NCI-H82 treated with DMSO at 0.1 percent for 48 hours (cell line): ENCODE results near the gene TNIK.

Experiments used
- DNase-seq: peaks from one replicate; lab custom pipeline; 2025; ENCODE audit not compliant: unreplicated experiment; lab: John Stamatoyannopoulos, UW

Gene TNIK

DNA sequence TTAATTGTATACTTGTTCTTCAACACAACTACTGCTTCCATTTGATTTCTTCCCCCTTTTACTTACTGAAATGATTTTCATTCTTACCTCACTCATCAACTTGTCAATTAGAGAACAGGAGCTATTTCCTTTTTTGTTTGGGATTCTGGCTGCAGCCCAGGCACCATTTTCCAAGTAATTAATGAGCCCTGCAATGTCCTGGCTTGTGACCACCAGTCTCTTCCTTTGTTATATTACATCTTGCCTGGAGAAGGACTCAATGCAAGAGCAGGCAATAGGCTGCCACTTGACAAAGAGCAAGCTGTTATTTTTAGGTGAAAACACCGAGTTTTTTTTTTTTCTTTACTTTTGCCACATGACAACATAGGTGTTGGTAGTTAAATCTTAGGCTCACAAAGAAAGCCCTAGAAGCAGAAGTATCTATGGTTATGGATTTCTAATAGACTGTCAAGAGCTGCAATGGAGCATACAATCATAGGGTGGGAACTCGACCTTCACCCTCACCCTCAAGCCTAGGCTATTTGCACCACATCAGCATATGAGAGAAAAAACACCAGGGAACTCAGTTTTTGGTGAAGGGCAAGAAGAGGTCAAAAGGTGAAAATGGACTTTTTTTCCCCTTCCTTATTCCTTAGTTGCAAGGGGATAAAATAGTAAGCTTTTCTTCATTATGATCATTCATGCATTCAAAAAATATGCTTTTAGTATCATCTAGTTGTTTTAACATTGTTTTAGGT is 114.9 kb downstream of the TNIK start:
- no peak for DNase-seq

DNA sequence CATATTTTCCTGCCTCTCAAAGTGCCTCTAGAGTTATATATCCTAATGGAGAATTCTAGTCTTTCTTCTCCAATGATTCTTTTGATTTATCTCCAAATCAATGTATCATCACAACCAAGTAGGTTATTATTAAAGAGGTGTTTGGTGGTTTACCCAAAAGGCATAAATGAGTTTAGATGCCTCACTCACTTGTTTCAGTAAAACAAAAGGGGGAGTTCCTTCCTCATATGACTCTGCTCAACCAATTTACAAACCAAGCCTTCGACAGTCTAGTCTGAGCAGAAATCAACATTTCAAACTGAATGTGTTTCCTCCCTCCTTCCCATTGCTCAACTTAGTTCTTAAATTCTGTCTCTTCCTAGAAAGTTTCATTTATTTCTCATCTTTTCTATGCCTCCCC is 116.5 kb downstream of the TNIK start:
- no peak for DNase-seq

DNA sequence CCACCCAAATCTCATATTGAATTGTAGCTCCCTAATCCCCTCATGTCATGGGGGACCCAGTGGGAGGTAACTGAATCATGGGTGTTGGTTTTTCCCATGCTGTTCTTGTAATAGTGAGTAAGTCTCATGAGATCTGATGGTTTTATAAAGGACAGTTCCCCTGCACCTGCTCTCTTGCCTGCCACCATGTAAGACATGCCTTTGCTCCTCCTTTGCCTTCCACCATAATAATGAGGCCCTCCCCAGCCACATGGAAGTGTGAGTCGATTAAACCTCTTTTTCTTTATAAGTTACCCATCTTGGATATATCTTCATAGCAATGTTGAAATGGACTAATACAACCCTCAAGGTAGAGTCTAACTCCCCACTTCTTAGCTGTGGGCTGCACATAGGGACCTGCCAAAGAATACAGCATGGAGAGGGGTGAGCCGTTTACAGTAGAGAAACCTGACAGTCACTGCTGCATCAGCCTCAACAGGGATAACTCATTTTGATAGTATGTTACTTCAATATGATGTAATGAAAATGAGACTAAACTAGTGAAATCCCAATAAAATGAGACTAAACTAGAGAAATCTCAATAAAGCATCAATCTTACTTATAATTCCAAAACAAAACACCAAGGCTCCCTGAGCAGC is 117.3 kb downstream of the TNIK start:
- no peak for DNase-seq

DNA sequence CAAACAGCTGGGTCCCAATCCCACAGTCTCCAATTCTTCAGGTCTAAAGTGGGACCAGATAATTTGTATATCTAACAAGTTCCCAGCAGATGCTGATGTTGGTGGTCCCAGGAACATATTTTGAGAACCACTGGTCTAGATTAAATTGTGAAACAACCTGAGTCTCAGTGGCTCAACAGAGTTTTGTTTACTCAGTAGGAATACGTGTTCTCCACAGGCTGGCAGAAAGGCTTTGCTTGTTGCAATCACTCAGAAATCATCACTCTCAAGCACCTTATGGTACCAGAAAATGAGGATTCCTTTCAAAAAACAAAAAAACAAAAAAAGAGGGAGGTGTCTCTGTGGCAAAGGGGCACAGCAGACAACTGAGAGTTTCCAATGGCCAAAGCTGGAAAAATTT is 118.0 kb downstream of the TNIK start:
- DNase-seq = no peak

DNA sequence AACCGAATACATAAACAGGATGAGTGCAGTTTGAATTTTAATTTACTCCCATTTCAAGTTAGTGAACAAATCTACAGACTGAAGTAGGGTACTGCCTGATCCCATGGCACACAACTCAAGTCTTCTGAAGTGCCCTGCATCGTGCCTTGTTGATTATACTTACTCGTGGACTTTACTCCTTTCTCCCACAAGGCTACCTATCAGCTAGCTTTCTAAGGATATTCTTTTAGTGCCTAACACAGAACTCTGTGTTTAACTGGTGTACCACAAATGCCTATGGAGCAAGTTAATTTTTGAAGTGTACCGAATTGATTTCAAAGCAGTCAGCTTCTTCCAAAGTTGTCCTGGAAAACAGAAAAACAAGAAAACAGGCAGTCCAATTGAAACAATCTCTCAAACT is 119.8 kb downstream of the TNIK start:
- DNase-seq = no peak

DNA sequence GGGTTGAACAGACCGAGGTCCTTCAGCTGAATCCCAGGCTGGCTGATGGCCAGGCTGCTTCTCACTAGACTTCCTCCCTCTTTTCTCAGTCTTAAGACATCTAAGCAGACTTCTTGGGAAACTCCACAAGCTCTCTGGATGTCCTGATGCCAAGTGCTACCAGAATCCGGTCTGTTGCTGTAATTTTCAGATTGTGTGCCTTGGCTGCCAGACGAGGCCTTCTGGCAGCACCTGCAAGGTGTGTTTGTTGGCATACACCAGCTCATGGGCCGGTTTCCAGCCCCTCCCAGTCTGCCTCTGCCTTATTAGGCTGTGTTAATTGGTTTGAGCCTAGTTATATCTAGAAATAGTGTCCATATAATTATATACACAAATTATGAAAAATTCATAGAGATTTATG is 120.6 kb downstream of the TNIK start:
- DNase-seq = no peak

DNA sequence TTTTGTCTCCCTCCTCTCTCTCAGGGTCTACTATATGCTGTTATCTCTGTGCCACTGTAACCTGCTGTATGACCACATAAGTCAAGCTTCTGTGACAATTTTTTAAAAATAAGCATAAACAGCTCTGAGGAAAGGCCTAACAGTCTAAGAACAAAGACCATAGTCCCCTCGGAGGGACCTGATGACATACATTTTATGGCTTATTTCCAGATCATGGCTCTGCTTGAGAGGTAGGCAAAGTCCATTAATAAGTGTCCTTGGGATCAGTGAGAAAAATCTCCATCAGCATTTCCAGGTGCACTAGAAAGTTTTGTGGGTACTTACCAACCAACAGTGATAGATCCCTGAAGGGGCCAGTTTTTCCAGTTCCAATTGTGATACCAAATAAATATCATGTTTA is 123.8 kb downstream of the TNIK start:
- no peak for DNase-seq

DNA sequence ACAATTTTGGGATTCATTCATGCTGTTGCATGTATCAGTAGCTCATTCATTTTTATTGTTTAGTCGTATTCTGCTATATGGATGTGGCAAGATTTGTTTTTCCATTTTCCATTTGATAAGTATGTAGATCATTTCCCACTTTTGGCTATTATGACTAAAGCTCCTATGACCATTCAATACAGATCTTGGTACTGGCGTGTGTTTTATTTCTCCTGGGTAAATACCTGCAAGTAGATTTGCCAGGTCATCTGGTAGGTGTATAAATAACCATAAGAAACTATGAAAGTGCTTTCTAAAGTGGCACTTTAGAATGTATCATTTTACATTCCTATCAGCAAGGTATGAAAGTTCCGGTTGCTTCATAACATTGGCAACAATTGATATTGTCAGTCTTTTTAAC is 124.6 kb downstream of the TNIK start:
- no peak for DNase-seq

DNA sequence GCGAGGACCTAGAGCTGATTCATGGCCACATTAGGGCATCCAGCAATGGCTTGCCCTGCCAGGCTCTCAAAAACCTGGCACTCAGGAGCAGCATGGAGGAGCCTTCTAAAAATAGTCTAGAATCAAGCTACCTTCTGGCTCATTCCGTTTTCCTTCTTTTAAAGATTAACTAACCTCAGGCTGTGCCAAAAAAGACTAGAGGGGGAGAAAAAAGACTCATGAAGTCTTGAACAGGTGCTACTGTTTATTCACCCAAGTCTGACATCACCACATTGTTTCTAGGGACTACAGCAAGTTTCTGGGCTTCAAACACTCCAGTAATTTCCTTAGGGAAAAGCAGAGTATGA is 125.8 kb downstream of the TNIK start:
- no peak for DNase-seq

DNA sequence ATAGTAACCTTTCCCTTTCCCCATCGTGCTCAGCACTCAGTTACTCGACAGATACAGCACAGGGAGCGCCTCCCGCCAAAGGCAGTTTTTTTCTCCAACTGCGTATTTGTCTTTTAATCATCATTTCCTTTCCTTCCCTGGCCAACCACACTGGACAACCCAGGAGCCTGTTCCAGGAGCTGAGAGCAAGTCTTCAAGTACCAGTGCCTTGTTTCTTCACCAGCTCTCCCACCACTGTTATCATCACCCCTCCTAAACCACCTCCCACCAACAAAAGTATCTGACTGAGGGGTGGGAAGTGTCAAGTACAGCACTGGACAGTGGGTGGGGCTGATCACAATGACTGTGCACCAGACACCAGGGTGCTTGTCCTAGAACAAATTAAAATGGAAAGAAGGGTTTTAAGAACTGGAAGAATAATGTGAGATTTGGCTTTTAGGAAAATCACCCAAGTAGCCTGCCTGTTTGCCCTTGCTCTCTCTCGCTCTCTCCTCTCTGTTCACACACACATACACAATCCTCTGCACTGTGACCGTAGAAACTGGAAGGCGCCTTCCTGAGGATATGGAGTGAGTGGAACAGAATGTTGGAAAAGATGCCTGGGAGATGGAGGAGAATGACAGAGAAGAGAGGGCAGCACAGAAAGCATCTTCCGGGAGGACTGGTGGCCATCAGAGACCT is 126.3 kb downstream of the TNIK start:
- no peak for DNase-seq

DNA sequence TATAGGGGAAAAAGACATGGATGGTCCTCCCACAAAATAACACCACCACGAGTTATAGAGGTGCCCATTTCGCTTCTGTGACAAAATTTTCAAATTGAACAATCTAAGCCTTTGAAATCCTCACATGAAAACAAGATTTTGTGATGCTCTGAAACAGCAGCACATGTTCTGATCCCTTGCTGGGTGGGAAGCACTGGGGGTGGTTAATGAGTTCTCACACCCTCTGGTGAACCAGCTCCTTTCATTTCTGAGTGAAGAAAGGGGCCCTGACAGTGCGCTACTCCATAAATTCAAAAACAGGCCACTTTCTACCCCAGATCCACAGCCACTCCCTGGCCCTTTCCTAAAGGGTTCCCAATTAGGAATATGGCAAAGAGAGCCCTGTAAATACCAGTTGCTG is 129.3 kb downstream of the TNIK start:
- no peak for DNase-seq

DNA sequence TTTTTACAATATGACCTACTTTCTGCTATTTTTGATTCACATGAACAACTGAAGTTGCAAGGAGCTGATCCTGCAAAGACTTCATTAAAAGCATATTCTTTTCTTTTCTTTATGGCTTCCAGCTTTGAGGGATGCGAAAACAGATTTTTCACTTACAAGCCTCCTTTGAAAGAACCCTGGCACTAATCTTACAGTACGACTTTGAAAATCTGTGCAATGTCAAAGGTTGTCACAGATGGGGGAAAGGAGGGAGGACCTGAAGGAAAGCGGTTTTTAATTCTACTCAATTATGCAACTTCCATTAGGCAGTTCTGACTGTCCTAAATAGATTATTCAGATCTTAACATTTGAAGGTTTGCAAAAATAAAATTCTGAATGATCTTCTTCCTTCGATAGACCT is 130.5 kb downstream of the TNIK start:
- no peak for DNase-seq

DNA sequence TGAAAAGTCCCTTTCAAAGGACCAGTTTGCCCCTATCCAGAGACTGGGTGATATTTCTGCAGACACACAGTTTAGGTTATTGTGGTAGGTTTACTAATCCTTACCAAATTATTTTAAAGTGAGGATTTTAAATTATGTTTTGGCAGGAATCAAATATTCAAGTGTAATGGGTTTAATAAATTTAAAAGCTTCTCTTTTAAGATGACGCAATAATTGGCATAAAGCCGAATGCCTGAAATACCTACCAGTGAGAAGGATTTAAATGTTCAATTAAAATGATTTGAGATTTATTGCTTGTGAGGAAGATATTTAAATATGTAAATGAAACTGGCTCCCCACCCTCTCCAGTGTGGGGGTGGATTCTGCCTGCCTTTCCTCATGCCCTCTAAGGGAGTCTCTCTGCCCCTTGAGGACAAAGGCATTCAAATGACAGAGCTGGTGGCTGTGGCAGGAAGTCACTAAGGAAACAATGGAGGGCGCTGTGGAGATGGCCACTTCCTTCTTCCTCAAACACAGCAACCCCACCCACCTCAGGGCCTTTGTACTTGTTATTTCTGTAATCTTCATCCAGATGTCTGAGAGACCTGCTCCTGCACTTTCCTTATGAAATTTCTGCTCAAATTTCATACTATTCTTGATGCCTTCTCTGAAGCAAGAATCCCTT is 131.7 kb downstream of the TNIK start:
- peak; percentile 15 for DNase-seq

DNA sequence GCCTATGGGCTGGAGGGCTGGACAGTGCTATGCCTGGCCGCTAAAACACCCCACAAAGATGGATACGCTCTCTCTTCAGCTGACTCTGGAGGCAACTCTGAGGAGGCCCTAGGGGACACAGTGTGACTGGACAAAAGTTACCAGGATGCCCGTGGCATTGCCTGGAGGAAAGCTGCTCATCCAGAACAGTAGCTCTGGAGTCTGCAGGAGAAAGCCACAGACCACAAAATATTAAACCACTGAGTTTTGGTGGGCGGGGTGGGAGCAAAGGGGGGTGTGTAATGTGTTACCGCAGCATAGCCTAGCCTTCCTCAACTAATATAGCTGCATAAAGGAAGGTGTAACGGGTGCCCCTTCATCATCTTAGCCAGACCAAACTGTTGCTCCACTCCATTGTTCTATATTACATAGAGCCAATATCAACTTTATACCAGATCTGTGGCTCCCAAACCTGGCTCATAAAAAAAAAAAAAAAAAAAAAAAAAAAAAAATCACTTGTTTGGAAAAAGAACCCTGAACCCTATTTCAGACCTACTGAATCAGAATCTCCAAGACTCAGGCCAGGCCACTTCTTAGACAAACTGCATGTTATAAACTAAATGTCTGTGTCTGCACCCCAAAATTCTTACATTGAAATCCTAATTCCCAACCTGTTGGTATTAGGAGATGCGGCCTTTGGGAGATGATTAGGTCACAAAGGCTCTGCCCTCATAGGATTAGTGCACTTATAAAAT is 132.6 kb downstream of the TNIK start:
- DNase-seq = no peak

DNA sequence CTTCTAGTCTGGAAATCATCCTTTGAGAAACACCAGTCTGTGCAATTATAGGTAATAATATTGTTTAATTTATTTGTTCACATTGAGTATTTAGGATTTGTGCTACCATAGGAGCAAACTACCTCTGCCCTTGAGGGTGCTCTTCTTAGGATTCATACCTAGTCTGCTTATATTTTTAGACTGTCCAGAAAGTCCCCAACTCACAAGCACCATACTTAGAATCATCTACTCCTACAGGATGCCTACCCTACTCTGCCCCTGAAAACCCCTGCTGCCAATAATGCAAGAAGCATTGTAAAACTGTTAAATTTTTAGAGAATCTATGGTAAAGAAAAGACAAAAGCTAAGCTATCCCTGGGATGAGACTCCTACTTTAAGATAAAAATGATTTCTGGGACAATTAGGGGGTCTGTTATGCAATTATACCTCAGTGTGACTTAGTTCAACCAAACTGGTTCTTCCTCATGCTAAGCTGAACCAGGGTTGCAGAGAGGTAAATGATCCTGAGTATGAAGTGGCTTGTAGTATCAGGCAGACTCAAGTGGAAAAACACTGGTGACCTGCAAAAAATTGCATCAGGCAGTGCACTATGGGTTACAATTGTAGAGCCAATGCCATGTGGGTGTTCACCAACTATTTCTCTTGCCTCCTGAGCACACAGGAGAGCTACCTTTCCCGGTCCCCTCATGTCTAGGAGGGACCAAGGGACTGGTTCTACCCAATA is 133.3 kb downstream of the TNIK start:
- no peak for DNase-seq

DNA sequence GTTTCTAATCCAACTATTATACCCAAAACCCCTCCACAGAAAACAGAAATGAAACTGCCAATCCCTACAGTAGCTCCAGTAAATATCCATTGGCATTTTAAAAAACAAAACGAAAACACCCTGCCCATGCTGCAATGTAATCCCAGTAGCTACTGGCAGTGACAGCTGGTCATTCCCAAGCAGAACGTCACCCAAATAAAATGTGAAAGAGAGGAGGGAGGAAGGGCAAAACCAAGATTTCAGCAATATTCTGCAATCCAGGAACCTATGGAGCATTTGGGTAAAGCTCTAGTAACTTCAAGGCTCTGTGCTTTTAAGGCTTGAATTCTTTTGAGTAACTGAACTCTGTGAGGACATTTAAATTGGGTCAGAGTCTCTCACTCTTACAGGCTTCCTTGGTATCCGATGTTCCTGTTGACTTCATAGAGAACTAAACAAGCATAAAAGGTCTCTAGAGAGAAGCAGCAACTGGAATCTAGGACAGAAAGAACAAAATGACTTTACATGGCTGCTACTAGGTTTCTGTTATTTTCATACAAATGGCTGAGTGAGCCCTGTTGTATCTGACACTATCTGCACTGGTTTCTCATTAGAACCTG is 136.2 kb downstream of the TNIK start:
- DNase-seq = no peak

DNA sequence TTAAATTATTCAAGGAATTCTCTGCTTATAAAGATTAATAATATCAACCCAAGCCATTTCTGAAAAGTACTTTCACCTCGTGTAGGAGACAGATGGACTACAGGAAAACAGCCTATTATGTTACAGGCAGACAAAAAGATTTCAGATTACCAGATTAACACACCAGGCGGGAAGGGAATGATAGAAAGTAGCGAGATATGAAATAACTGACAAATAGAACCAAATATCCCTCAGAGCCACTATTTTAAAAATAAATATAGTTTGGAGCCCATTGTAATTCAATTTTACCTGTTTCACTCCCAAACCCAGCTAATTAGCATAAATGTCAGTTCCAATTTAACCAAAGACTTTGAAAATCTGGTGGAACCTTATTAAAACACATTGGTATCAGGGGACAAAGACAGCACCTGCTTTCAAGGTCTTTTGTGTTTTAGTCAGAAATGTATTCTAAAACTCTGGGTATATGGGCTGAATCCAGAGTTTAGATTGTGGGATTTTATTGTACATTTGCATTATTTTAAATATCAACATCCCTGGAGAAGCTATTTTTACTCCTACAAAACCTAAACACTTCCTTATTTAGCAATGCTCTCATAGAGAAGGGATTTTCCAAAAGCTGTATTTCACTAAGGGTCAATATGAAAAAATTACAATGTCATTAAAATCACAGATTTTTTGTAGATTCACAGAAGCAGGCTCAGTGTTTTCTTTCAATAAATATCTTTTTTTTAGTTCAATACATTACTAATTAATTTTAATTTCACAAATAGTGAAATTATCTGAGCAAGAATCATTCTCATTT is 138.4 kb downstream of the TNIK start:
- DNase-seq = peak; percentile 75

DNA sequence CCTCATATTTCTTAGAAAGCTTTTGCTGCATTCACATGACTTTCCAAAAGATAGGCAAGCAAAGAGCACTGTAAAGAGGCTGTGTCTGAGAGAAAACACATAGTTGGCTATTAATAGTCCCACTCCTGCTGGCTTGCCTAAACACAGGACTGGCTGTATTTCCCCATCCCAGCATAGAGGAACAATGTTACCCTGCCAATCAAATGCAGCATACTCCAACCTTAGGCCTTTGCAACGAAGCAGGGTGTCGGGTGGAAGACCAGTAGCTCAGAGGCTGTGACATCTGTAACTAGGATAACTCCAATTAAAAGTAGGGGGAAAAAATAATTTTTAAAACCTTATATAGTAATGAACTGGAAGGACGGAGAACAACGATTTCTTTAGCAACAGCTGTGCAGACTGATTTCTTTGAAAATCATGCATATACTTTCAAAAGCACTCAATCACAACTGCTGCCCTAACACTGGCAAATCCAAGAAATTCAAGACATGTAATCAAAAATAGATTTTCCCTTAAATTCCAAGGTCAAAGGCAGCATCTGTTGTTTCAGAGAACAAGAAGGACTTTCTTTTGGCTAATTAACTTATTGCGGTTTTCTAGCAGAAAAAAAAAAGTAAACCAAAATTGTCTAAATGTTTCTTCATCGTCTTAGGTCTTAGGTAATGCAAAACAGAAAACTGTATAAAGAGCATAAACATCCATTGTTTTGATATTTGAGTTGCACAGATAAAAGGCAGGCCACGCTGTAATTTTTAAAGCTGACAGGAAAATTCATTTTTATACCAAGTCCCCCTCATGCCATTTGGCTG is 139.3 kb downstream of the TNIK start:
- peak; percentile 6 for DNase-seq

DNA sequence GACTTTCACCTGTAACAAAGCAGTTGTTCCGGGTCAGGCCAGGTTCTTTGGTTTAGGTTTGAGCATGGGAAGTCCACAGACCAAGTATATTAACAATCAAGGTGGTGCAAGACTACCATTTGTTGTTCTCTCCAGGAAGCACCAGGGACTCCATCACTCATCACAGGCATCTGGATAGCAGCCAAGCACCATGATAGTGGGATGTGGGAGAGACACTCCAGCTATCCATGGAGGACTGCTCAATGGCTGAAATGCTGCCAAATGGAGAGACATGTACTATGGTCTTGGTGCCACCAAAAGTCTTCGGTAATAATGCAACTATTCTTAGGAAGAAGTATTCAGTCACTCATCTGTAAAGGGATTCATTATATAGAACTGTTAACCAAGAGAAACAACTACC is 143.0 kb downstream of the TNIK start:
- no peak for DNase-seq
